Motor neuron (in vitro differentiated cells): Measurements from ENCODE around the gene HBS1L. TPM values are rescaled to one million over a fixed set of nuclear protein-coding genes. Genes with fewer than 3 reads are reported as not detected.

Experiments
- ATAC-seq, 8 experiments: fragments of 200-7000 bp; cut with Tn5 transposase; replicated peaks in 6 of 8; 2 replicates each; pipeline ENCODE4 v1.8.0; 2021; ENCODE audit warnings: mild to moderate bottlenecking in 8 of 8, moderate library complexity in 8 of 8
- H3K27ac ChIP-seq, 2 donors: fragments of 250-450 bp; sonication (Bioruptor Pico); 2 replicates each; pipeline ENCODE4 v1.9.0; 2021; ENCODE audit warnings: antibody characterized with exemption in 2 of 2, mild to moderate bottlenecking in 2 of 2, moderate library complexity in 1 of 2
- H3K4me1 ChIP-seq, 2 donors: fragments of 250-450 bp; sonication (Bioruptor Pico); replicated peaks in 1 of 2; 2 replicates each; pipeline ENCODE4 v1.6.1; 2021; ENCODE audit warnings: antibody characterized with exemption in 2 of 2, mild to moderate bottlenecking in 2 of 2, moderate library complexity in 1 of 2
- H3K4me3 ChIP-seq, 5 donors: fragments of 250-450 bp; sonication (Bioruptor Pico); 2 replicates each; pipeline ENCODE4 v1.9.0; 2021; ENCODE audit warnings: antibody characterized with exemption in 5 of 5, mild to moderate bottlenecking in 5 of 5, moderate library complexity in 4 of 5
- WGBS, 10 experiments: fragments of 450-650 bp; shearing (Covaris generic); methylation state at CpG; one replicate each; pipeline ENCODE4 v1.0.0; 2022; 5-methylcytosine and 5-hydroxymethylcytosine counted together
- in situ Hi-C, 9 experiments: fragments of 400-800 bp; cut with MboI; loops; one replicate each; pipeline ENCODE4 v1.15.0; 2021; ENCODE audit warnings: low sequenced_read_pairs in 9 of 9, low pct_unique_long_range_greater_than_20kb in 2 of 9; ENCODE audit not compliant: unreplicated experiment in 9 of 9
- total RNA-seq, 8 experiments: library from RNA; unstranded; fragments of 300-600 nt; gene quantifications; 2 replicates each; pipeline versions ENCODE4 v1.2.3 to v1.2.4, GENCODE V29; 2022

The HBS1L gene
- total RNA-seq, result 100 to 1,000 TPM in 1 of 8 experiments, 10 to 100 TPM in 7; 55.8 to 100 (median 75.9) TPM

- WGBS, 10 experiments, result 4 to 52% (median 32%) methylated on average over 2 to 18 of the region's 53 CpGs; no CpG with 5 or more reads in 3 of the 10 experiments
- in situ Hi-C loops, result no loop called here
- peak; percentile 94 to 99 (median 98) for ATAC-seq
- Histone ChIP-seq H3K27ac (peak within 1 kb of the TSS; percentile 81 to 91), H3K4me3 (peak within 1 kb of the TSS; percentile 48 to 91 (median 83)), H3K4me1 (peaks cover 13 to 17% of the 10 kb centered on the region in 2 donors)
These were observed at the start of gene HBS1L for GRCh38 chr6:135054569-135055498. Gene HBS1L (minus strand): TSS chr6:135054822. CDS start chr6:135054691, 131 bp downstream.

GRCh38 chr6:135104199-135104598 is 49.6 kb upstream of the HBS1L start:
- Histone ChIP-seq H3K27ac (no peak overlapping the region), H3K4me3 (no peak overlapping the region), H3K4me1 (no peaks in the 10 kb centered on the region)
- WGBS, 10 experiments, result 70 to 100% (median 95%) methylated on average over 2 to 4 of the region's 4 CpGs; no CpG with 5 or more reads in 1 of the 10 experiments
- ATAC-seq, result no peak
- in situ Hi-C loops, result no loop called here

- no peak overlapping the region for H3K4me3 ChIP-seq
- no peak overlapping the region for H3K27ac ChIP-seq
- H3K4me1 ChIP-seq, result no peaks in the 10 kb centered on the region
- in situ Hi-C loops, result no loop called here
- no peak for ATAC-seq
These were observed 47.6 kb upstream of the HBS1L start for GRCh38 chr6:135102191-135102590.

- Histone ChIP-seq H3K27ac (no peak overlapping the region), H3K4me3 (no peak overlapping the region), H3K4me1 (no peaks in the 10 kb centered on the region)
- peak in 1 of 8 experiments; percentile 25 for ATAC-seq
- in situ Hi-C loops, result no loop called here
- WGBS, 10 experiments, result 0 to 93% (median 65%) methylated on average over 2 to 5 of the region's 5 CpGs; no CpG with 5 or more reads in 3 of the 10 experiments
These were observed 42.5 kb upstream of the HBS1L start for GRCh38 chr6:135097172-135097571.

GRCh38 chr6:135096403-135097130 is 41.9 kb upstream of the HBS1L start:
- Histone ChIP-seq H3K4me3 (no peak overlapping the region), H3K27ac (no peak overlapping the region), H3K4me1 (no peaks in the 10 kb centered on the region)
- ATAC-seq, result no peak
- in situ Hi-C loops, result no loop called here
- 19 to 100% (median 87%) methylated on average over 1 to 3 of the region's 3 CpGs; no CpG with 5 or more reads in 2 of the 10 experiments for WGBS, 10 experiments

GRCh38 chr6:135095716-135096115 is 41.1 kb upstream of the HBS1L start:
- in situ Hi-C loops, result no loop called here
- Histone ChIP-seq H3K4me1 (no peaks in the 10 kb centered on the region), H3K27ac (no peak overlapping the region), H3K4me3 (no peak overlapping the region)
- WGBS, 10 experiments, result 19 to 63% (median 33%) methylated on average over 1 to 3 of the region's 3 CpGs
- ATAC-seq, result no peak

- H3K4me1 ChIP-seq, result no peaks in the 10 kb centered on the region
- no peak overlapping the region for H3K4me3 ChIP-seq
- no peak for ATAC-seq
- in situ Hi-C loops, result no loop called here
- H3K27ac ChIP-seq, result no peak overlapping the region
- WGBS, 10 experiments, result 50 to 100% (median 89%) methylated on average over 1 of the region's 1 CpG; no CpG with 5 or more reads in 2 of the 10 experiments
These were observed 39.8 kb upstream of the HBS1L start for GRCh38 chr6:135094403-135094821.

- Histone ChIP-seq H3K4me3 (no peak overlapping the region), H3K4me1 (no peaks in the 10 kb centered on the region), H3K27ac (no peak overlapping the region)
- no peak for ATAC-seq
- in situ Hi-C loops, result no loop called here
- 27 to 94% (median 62%) methylated on average over 2 to 5 of the region's 5 CpGs; no CpG with 5 or more reads in 1 of the 10 experiments for WGBS, 10 experiments
These were observed 39.0 kb upstream of the HBS1L start for GRCh38 chr6:135093578-135093977.

GRCh38 chr6:135092724-135093123 is 38.1 kb upstream of the HBS1L start:
- no peak overlapping the region for H3K27ac ChIP-seq
- in situ Hi-C loops, result no loop called here
- ATAC-seq, result no peak
- H3K4me3 ChIP-seq, result no peak overlapping the region
- no peaks in the 10 kb centered on the region for H3K4me1 ChIP-seq
- WGBS, 10 experiments, result 40 to 100% (median 83%) methylated on average over 1 to 3 of the region's 3 CpGs; no CpG with 5 or more reads in 1 of the 10 experiments

GRCh38 chr6:135090819-135091218 is 36.2 kb upstream of the HBS1L start:
- Histone ChIP-seq H3K4me3 (no peak overlapping the region), H3K4me1 (no peaks in the 10 kb centered on the region), H3K27ac (no peak overlapping the region)
- 50 to 100% (median 83%) methylated on average over 1 to 2 of the region's 2 CpGs; no CpG with 5 or more reads in 2 of the 10 experiments for WGBS, 10 experiments
- in situ Hi-C loops, result no loop called here
- ATAC-seq, result no peak

GRCh38 chr6:135089901-135090300 is 35.3 kb upstream of the HBS1L start:
- WGBS, 10 experiments, result 12 to 100% (median 71%) methylated on average over 1 to 4 of the region's 4 CpGs; no CpG with 5 or more reads in 1 of the 10 experiments
- no peak for ATAC-seq
- Histone ChIP-seq H3K4me3 (no peak overlapping the region), H3K27ac (no peak overlapping the region), H3K4me1 (no peaks in the 10 kb centered on the region)
- in situ Hi-C loops, result no loop called here

GRCh38 chr6:135088818-135089809 is 34.5 kb upstream of the HBS1L start:
- peak in 6 of 8 experiments; percentile 72 to 95 (median 81) for ATAC-seq
- Histone ChIP-seq H3K4me3 (no peak overlapping the region), H3K4me1 (no peaks in the 10 kb centered on the region), H3K27ac (no peak overlapping the region)
- 50 to 100% (median 100%) methylated on average over 1 to 3 of the region's 3 CpGs; no CpG with 5 or more reads in 1 of the 10 experiments for WGBS, 10 experiments
- in situ Hi-C loops, result no loop called here
